Dedifferentiated amniotic fluid mesenchymal stem cell (primary cell): Measurements from ENCODE around the gene TBX15.
"Not testable (repeated sequence)": the region's sequence is repeated elsewhere in the genome, so short reads cannot be mapped to it uniquely, and the experiment has no call there.

Experiments used
- DNase-seq: peaks from one replicate; pipeline ENCODE4 v3.0.0-alpha.2; 2016; ENCODE audit errors: extremely low spot score

Gene TBX15

DNA sequence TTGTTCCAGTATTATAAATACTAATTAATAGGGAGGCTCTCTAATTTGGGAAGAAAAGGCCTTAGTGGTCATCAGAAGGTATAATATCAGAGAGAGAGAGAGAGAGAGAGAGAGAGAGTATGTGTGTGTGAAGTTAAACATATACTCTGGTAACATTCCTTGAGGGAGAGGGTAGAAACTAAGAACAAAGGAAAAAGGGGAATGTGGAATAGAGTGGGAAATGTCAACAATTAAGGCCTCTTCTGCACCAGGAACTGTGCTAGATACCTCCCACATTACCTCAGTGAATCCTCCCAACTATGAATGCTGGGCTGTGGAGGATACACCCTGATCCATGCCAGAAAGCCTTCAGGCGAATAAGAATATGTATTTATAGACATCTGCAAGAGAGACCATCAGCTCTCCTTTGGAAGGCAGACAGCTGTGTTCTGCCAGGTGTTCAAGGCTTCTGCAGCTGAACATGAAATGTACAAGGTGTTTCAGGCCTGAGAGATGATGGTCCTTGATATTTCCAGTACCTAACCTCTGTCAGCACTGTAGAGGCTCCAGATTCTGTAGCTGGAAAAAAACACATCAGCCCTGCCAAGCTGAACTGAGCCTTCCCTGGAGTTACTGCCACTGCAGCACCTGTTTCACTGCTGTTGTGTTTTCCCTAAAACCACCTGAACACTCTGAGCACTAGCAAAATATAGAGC lies 29.1 kb downstream of the TBX15 start:
- no peak for DNase-seq

GRCh38 chr1:118958140-118958539 lies 30.0 kb downstream of the TBX15 start:
- DNase-seq: no peak

DNA sequence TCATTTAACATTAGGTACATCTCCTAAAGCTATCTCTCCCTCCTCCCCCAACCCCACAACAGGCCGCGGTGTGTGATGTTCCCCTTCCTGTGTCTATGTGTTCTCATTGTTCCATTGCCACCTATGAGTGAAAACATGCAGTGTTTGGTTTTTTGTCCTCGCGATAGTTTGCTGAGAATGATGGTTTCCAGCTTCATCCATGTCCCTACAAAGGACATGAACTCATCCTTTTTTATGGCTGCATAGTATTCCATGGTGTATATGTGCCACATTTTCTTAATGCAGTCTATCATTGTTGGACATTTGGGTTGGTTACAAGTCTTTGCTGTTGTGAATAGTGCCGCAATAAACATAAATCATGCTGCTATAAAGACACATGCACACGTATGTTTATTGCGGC lies 30.6 kb downstream of the TBX15 start:
- not testable (repeated sequence) for DNase-seq

DNA sequence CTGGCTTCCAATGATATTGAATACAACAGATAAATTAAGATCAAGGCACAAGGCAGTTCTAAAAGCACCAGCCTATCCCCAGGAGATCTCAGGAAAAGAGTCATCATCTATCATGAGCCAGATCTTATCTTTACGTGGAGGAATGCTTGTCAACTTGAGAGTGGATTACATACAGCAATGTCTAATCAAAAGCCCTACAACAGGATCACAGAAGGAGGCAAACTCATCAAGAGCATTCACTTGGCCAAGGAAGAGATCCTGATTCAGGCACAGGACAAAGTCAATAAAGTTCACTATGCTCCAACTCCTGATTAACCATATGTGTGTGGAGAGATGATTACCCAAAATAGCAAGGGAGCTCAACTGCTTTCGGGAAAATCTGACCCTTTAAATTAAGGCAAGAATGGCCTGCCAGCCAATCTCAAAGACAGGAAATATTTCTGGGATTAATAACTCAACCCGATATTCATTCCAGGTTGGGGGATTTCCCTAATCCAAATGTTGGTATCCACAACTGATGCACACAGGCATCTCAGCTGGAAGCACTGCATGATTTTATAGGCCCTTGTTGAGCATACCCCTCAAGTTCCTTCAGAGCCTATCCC lies 33.7 kb downstream of the TBX15 start:
- DNase-seq: no peak

- no peak for DNase-seq
These were observed 36.7 kb downstream of the TBX15 start for GRCh38 chr1:118951270-118951936.

GRCh38 chr1:118949315-118949714 lies 38.8 kb downstream of the TBX15 start:
- DNase-seq: no peak

DNA sequence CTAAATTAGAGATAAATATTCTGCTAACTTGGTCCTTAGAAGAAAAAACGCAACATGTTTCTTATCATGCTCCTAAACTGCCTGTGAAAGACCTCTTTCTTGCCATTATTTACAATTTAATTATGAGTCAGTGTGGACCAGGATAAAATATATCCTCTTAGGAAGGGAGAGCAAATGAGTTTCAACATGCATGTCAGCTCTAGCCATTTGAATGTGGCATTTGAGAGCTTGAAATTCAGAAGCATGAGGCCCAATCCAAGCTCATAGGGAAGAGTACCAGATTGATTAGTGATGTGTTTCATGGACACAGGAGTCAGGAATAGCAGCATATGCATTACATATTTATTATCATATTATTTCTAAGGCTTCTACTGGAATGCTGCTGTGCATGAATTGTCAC lies 39.3 kb downstream of the TBX15 start:
- DNase-seq: no peak

GRCh38 chr1:118948351-118948750 lies 39.8 kb downstream of the TBX15 start:
- DNase-seq: no peak

GRCh38 chr1:118947790-118948189 lies 40.4 kb downstream of the TBX15 start:
- no peak for DNase-seq

DNA sequence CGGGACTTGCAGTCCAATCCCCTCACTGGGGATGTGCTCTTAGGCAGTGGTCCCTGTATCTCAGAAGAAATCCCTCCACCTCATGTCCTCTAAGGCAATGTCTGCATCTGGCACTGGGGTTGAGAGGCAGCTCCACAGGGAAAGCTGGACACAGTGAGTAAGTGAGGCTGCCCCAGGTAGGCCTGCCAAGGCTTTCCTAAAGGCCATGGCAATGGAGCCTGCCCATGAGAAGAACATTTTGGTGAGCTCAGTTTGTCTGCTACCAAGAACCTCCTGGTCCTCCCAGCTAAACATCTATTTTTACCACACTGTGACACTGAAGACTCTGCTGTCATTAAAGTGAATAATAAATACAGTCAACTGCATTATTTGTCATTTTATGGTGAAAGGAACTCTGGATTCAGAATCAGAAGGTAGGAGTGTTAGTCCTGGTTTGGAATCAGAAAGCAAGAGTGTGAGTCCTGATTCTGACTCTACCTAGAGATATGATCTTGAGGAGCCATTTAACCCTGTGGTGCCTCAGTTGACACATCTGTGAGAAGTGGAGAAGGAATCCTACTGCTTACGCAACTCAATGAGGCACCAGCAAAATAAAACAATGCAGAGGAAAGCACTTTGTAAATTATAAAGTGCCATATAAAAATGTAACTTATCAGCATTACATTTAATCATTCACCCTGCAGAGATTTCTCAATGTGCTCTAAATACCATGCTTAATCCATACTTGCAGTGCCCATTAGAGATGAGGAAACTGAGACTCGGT lies 41.0 kb downstream of the TBX15 start:
- DNase-seq: no peak

- no peak for DNase-seq
These were observed 42.7 kb downstream of the TBX15 start for GRCh38 chr1:118945489-118945888.

DNA sequence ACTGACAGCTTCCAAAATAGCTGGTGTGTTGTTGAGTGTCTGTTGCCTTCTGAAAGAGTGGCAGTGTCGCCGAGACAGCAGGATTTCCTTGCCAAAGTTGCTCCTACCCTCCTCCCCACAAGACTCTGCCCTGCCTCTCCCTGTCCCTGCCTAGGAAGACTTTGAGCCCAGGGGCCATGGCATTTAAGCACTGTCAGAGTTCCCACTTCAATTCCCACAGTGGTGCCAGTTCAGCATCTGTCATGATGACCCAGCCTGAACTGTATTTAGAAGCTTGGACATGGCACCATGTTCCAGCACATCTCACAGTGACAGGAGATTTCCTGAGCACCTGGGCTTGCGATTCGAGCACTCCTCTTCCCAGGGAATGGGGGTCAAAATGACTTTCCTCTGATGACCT lies 43.6 kb downstream of the TBX15 start:
- no peak for DNase-seq

- DNase-seq: no peak
These were observed 44.0 kb downstream of the TBX15 start for GRCh38 chr1:118944133-118944532.

DNA sequence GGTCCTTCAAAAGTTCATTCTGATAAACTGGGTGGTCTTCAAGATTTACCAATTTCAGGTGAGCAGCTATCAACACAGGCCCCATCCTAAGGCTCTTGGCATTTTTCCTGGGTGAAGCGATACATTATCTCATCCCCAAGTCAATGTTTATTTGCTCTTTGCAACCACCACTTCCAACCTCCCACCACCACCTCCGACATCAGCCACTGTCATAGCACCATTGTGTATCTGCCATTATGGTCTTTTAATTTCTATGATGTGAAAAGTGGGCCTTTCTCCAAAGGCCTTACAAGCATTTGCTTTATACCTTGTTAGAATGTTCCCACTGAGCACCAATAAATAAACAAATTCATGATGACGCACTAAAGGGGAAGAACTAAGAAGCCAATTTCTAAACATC lies 47.2 kb downstream of the TBX15 start:
- no peak for DNase-seq

DNA sequence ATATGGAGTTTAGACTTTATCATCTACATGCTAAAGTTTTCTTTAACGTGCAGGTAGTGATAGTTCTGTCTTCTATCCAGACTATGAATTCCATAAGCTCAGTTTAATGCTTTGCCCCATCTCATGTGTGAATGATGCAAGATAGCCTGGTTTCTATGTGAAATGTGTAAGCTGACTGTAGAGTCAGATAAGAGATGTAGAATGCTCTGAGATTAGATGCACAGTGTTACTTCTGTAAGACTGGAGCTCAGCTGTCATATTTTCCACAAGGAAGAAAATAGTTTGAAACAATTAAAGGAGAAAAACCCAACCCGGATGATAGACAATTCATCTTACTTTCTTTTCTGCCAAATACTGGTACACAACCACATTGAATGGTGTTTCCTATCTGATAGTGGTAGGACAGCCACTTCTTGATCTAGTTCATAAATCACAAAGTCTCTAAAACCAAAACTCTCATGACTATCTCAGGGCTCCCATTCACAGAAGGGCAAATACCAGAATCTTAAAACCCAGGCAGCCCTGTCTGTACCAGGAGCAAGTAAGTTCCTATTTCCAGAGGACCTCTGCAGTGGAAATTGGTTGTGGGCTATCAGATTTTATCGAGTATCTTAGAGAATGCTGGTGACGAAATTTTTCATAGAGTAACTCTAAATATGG lies 50.6 kb downstream of the TBX15 start:
- DNase-seq: no peak

- no peak for DNase-seq
These were observed 53.4 kb downstream of the TBX15 start for GRCh38 chr1:118934706-118935105.

- DNase-seq: no peak
These were observed 54.9 kb downstream of the TBX15 start for GRCh38 chr1:118933051-118933781.

DNA sequence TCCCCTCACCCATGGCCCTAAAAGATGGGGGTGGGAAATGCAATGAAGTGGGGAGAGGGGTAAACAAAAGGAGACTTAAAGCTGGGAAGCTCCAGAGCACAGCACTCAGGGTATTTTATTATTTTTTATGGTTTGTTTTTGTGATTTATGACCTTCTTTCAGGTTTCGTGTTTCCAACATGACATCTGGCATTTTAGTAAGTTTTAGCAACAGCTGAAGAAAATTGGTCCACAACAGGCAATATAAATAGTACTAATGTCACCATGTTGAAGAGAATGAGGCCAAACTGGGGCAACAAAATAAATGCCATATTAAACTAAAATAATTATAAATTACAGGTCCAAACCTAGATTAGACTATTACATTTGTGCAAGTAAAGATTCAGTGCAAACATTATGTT lies 56.3 kb downstream of the TBX15 start:
- no peak for DNase-seq

- DNase-seq: no peak
These were observed 59.2 kb downstream of the TBX15 start for GRCh38 chr1:118928739-118929554.

DNA sequence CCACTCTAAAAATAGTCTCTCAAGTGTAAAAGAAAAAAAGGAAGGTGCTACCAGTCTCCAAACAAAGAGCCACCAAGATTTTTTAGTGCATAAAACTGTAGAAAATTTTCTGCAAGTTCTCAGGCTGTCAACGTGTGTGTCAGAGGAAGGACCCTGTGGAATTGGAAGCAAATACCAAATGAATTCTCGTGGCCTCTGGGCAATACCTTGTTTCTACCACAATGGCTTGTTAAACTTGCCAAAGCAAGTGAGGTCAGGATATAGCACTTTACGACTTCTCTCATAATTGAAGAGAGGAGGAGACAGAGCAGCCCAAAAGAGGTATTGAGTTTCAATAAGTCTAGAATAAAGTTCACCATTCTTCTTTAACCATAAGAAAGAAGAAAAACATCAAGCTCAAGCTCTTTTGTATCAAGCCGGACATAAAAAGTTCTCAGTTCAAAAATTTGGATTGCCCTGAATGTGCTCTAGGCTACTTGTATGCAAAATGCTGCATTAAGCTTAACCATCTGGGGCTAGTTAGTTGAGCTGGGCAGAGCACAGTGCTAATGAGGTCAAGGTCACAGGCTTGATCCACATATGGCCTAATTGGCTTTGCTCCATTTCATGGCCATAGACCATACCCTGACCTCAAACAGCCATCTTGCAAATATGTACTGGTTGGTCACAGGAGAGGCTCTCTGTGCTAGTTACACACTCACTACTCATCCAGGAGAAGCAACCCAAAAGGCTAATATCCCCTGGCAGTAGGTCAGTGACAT lies 60.5 kb downstream of the TBX15 start:
- DNase-seq: no peak
